GM21825 (cell line): ENCODE results near the gene MIDN.

Experiments used
- ATAC-seq: cut with Tn5 transposase; IDR thresholded peaks from one replicate; pipeline ENCODE4 v1.9.1; 2021; ENCODE audit warnings: mild to moderate bottlenecking, moderate library complexity; ENCODE audit not compliant: unreplicated experiment

Gene MIDN

GRCh38 chr19:1257475-1258162 lies 9.2 kb downstream of the MIDN start:
- no peak for ATAC-seq

GRCh38 chr19:1258163-1258492 lies 9.7 kb downstream of the MIDN start:
- ATAC-seq: no peak

GRCh38 chr19:1258707-1259205 lies 10.4 kb downstream of the MIDN start:
- no peak for ATAC-seq

- ATAC-seq: peak; percentile 25
These were observed 11.0 kb downstream of the MIDN start for GRCh38 chr19:1259206-1259875.

GRCh38 chr19:1259876-1260748 lies 11.7 kb downstream of the MIDN start:
- ATAC-seq: peak; percentile 6

- ATAC-seq: peak; percentile 48
These were observed 12.6 kb downstream of the MIDN start for GRCh38 chr19:1260749-1261537.

- ATAC-seq: no peak
These were observed 13.1 kb downstream of the MIDN start for GRCh38 chr19:1261538-1261797.

GRCh38 chr19:1261798-1262622 lies 13.6 kb downstream of the MIDN start:
- no peak for ATAC-seq

GRCh38 chr19:1262623-1263123 lies 14.3 kb downstream of the MIDN start:
- ATAC-seq: no peak

- no peak for ATAC-seq
These were observed 14.8 kb downstream of the MIDN start for GRCh38 chr19:1263188-1263587.

GRCh38 chr19:1264801-1265614 lies 16.6 kb downstream of the MIDN start:
- no peak for ATAC-seq

GRCh38 chr19:1265615-1266128 lies 17.3 kb downstream of the MIDN start:
- no peak for ATAC-seq

- peak; percentile 20 for ATAC-seq
These were observed 17.9 kb downstream of the MIDN start for GRCh38 chr19:1266129-1266915.

GRCh38 chr19:1266916-1267476 lies 18.6 kb downstream of the MIDN start:
- peak; percentile 12 for ATAC-seq

- no peak for ATAC-seq
These were observed 19.3 kb downstream of the MIDN start for GRCh38 chr19:1267477-1268225.

- ATAC-seq: no peak
These were observed 20.1 kb downstream of the MIDN start for GRCh38 chr19:1268226-1269064.
